Suprapubic skin (tissue), 4 donors: ENCODE data around the gene CDH4. TPM values are rescaled to one million over a fixed set of nuclear protein-coding genes. Genes with fewer than 3 reads are reported as not detected.

Experiments used
- DNase-seq, 2 donors: peaks; one replicate each; pipeline ENCODE4 v3.0.0-alpha.2; 2019; ENCODE audit warnings: low spot score in 2 of 2
- H3K27ac ChIP-seq: fragments of 200-600 bp; sonication (generic); one replicate; pipeline ENCODE4 v1.5.1; 2019
- H3K27me3 ChIP-seq: fragments of 200-600 bp; sonication (generic); one replicate; pipeline ENCODE4 v1.5.1; 2019
- H3K36me3 ChIP-seq: fragments of 200-600 bp; sonication (generic); one replicate; pipeline ENCODE4 v1.5.1; 2019
- H3K4me1 ChIP-seq: fragments of 200-600 bp; sonication (generic); one replicate; pipeline ENCODE4 v1.5.1; 2019
- H3K4me3 ChIP-seq: fragments of 200-600 bp; sonication (generic); one replicate; pipeline ENCODE4 v1.5.1; 2019; ENCODE audit warnings: mild to moderate bottlenecking
- H3K9me3 ChIP-seq: fragments of 200-600 bp; sonication (generic); one replicate; pipeline ENCODE4 v1.5.1; 2019
- CTCF ChIP-seq, 2 donors: fragments of 200-600 bp in 1 of 2; fragments of 450-650 bp in 1 of 2; sonication (generic) in 1 of 2; IDR thresholded peaks; one replicate each; pipeline ENCODE4 v1.5.1; 2016 to 2019; ENCODE audit warnings: antibody characterized with exemption in 2 of 2, mild to moderate bottlenecking in 1 of 2, moderate library complexity in 1 of 2
- EP300 ChIP-seq: sonication (generic); formaldehyde crosslinking; IDR thresholded peaks from one replicate; pipeline ENCODE4 v1.6.1; 2017; ENCODE audit warnings: antibody characterized with exemption
- POLR2A ChIP-seq, 2 donors: fragments of 450-650 bp; IDR thresholded peaks; one replicate each; pipeline ENCODE4 v1.6.1; 2017; ENCODE audit warnings: antibody characterized with exemption in 2 of 2, mild to moderate bottlenecking in 2 of 2, moderate library complexity in 2 of 2
- POLR2AphosphoS5 ChIP-seq, 3 donors: sonication (generic); formaldehyde crosslinking; IDR thresholded peaks; one replicate each; pipeline ENCODE4 v1.6.1; 2017; ENCODE audit warnings: antibody characterized with exemption in 3 of 3
- WGBS: methylation state at CpG from one replicate; pipeline ENCODE4 v1.1.5; 2018; 5-methylcytosine and 5-hydroxymethylcytosine counted together
- total RNA-seq, 4 donors: library from RNA; depleted of rRNA; stranded (reverse); fragments of >200 nt; gene quantifications; one replicate each; pipeline ENCODE4 v1.1.0, GENCODE V29; 2016

CDH4 gene
- total RNA-seq, 4 donors from 2014 or later, result 0.91 to 5.9 (median 2.6) TPM

- no peaks in the 10 kb centered on the region for H3K36me3 ChIP-seq
- peaks cover 20% of the 10 kb centered on the region for H3K27me3 ChIP-seq
- no peaks in the 10 kb centered on the region for H3K9me3 ChIP-seq
- no peak overlapping the region for H3K4me3 ChIP-seq
- no peak overlapping the region for H3K27ac ChIP-seq
- 83% methylated on average over 12 of the region's 12 CpGs for WGBS
- TF ChIP-seq POLR2A (IDR thresholded peaks at IDR 0.05), result no peak
- no peak for TF ChIP-seq POLR2AphosphoS5 (IDR thresholded peaks at IDR 0.05)
- no peak for TF ChIP-seq EP300
- TF ChIP-seq CTCF (IDR thresholded peaks at IDR 0.05), result no peak
- DNase-seq, result no peak
- no peaks in the 10 kb centered on the region for H3K4me1 ChIP-seq
Measured at GRCh38 chr20:61957961-61958715, 706.1 kb downstream of the CDH4 start.

- TF ChIP-seq CTCF (IDR thresholded peaks at IDR 0.05), result no peak
- no peak for TF ChIP-seq POLR2A (IDR thresholded peaks at IDR 0.05)
- TF ChIP-seq EP300, result no peak
- no peak for TF ChIP-seq POLR2AphosphoS5 (IDR thresholded peaks at IDR 0.05)
- WGBS, result 71% methylated on average over 22 of the region's 22 CpGs
- Histone ChIP-seq H3K4me3 (no peak overlapping the region), H3K27ac (no peak overlapping the region), H3K4me1 (no peaks in the 10 kb centered on the region), H3K27me3 (peaks cover 14% of the 10 kb centered on the region), H3K36me3 (no peaks in the 10 kb centered on the region), H3K9me3 (no peaks in the 10 kb centered on the region)
- DNase-seq, result no peak
Measured at GRCh38 chr20:61958773-61959700, 707.0 kb downstream of the CDH4 start.

- TF ChIP-seq CTCF (IDR thresholded peaks at IDR 0.05), result no peak
- no peak for TF ChIP-seq POLR2AphosphoS5 (IDR thresholded peaks at IDR 0.05)
- no peak for TF ChIP-seq EP300
- TF ChIP-seq POLR2A (IDR thresholded peaks at IDR 0.05), result no peak
- no peak for DNase-seq
Measured at GRCh38 chr20:61960836-61961235, 708.8 kb downstream of the CDH4 start.

GRCh38 chr20:61963149-61963548, 711.1 kb downstream of the CDH4 start:
- no peak for TF ChIP-seq POLR2AphosphoS5 (IDR thresholded peaks at IDR 0.05)
- TF ChIP-seq POLR2A (IDR thresholded peaks at IDR 0.05), result no peak
- TF ChIP-seq EP300, result no peak
- TF ChIP-seq CTCF (IDR thresholded peaks at IDR 0.05), result no peak
- H3K4me1 ChIP-seq, result peaks cover 10% of the 10 kb centered on the region
- H3K36me3 ChIP-seq, result no peaks in the 10 kb centered on the region
- H3K4me3 ChIP-seq, result no peak overlapping the region
- DNase-seq, result no peak
- WGBS, result 72% methylated on average over 8 of the region's 9 CpGs
- peaks cover 36% of the 10 kb centered on the region for H3K27me3 ChIP-seq
- H3K27ac ChIP-seq, result no peak overlapping the region
- no peaks in the 10 kb centered on the region for H3K9me3 ChIP-seq

More at GRCh38 chr20:61960836-61961235, 708.8 kb downstream of the CDH4 start:
- H3K4me1 ChIP-seq, result peaks cover 10% of the 10 kb centered on the region
- H3K36me3 ChIP-seq, result no peaks in the 10 kb centered on the region
- H3K9me3 ChIP-seq, result no peaks in the 10 kb centered on the region
- no peak overlapping the region for H3K27ac ChIP-seq
- no peak overlapping the region for H3K4me3 ChIP-seq
- peaks cover 21% of the 10 kb centered on the region for H3K27me3 ChIP-seq
- 95% methylated on average over 12 of the region's 12 CpGs for WGBS
